Measurements from ENCODE around the gene SCAMP5.

- TF ChIP-seq CTCF (optimal IDR thresholded peaks at IDR 0.05 in 1 of 3, IDR thresholded peaks at IDR 0.05 in 1 of 3, conservative IDR thresholded peaks at IDR 0.05 in 1 of 3; ENCODE audit: extremely low read depth in 1 of 3, insufficient read depth in 2 of 3, low read length in 3 of 3) (no peak), EZH2 (IDR thresholded peaks at IDR 0.05; ENCODE audit: low read length) (no peak)
Observed at GRCh38 chr15:75016431-75016830, 21.1 kb downstream of the SCAMP5 start.

Data from keratinocyte (primary cell).